Coronary artery (tissue), 2 donors: ENCODE data around the gene PC.

ENCODE experiments used
- DNase-seq: peaks from one replicate; pipeline ENCODE4 v3.0.0-alpha.2; 2017; ENCODE audit warnings: low spot score
- H3K27ac ChIP-seq, 2 donors: fragments of 200-600 bp; sonication (generic); one replicate each; pipeline ENCODE4 v1.5.1; 2016 to 2019
- H3K4me3 ChIP-seq: fragments of 200-600 bp; sonication (generic); 2 replicates; pipeline ENCODE4 v1.5.1; 2016; ENCODE audit warnings: mild to moderate bottlenecking, moderate library complexity
- CTCF ChIP-seq: fragments of 200-600 bp; sonication (generic); IDR thresholded peaks from one replicate; pipeline ENCODE4 v1.5.1; 2019; ENCODE audit warnings: antibody characterized with exemption

The PC gene

GRCh38 chr11:66953081-66953833 is 4.9 kb downstream of the PC start:
- no peak overlapping the region for H3K27ac ChIP-seq
- DNase-seq, result no peak
- H3K4me3 ChIP-seq, result no peak overlapping the region
- TF ChIP-seq CTCF, result no peak

- no peak overlapping the region for H3K4me3 ChIP-seq
- H3K27ac ChIP-seq, result no peak overlapping the region
- DNase-seq, result no peak
- no peak for TF ChIP-seq CTCF
Observed at GRCh38 chr11:66951927-66952337, 6.3 kb downstream of the PC start.

DNA sequence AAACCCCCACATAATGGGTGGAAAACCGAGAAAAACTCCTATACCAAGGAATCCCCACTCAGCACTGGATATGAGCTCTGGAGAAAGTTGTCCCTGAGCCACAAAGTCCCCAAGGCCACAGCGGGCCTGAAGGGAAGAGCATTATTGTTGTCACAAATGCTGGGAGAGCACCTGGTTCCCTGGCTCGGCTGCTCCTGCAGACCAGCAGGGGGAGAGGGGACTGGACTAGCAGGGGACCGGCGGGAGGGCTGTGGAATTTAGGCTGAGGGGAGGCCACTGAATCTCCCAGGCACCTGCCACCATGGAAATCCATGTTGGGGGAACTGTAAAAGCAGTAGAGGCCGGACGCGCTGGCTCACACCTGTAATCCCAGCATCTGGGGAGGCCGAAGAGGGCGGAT is 7.0 kb downstream of the PC start:
- no peak for TF ChIP-seq CTCF
- H3K27ac ChIP-seq, result no peak overlapping the region
- no peak for DNase-seq
- H3K4me3 ChIP-seq, result no peak overlapping the region

- Histone ChIP-seq H3K27ac (peak overlapping the region in 1 of 2 donors; percentile 47), H3K4me3 (no peak overlapping the region)
- no peak for TF ChIP-seq CTCF
- peak; percentile 78 for DNase-seq
Observed at GRCh38 chr11:66950112-66950535, 8.1 kb downstream of the PC start.

- no peak for DNase-seq
- no peak for TF ChIP-seq CTCF
Observed at GRCh38 chr11:66938582-66939135, 19.5 kb downstream of the PC start.

DNA sequence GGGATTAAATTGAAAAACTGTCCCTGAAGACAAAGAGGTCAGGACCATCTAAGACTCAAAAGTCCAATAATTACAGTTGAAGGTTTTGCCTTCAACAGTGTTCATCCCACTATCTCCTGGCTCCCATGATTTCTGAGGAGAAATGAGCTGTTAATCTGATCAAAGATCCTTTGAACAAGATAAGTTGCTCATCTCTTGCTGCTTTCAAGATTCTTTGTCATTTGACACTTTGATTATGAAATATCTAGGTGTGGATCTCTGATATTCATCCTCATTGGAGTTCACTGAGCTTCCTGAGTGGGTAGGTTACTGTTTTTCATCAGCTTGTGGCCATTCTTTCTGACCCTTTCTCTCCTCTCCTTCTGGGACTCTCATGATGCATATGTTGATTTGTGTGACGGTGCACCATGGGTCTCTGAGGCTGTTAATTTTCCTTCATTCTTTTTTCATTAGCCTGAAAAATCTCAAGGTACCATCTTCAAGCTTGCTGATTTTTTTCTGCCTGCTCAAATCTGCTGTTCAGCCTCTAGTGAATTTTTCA is 20.9 kb downstream of the PC start:
- DNase-seq, result no peak
- TF ChIP-seq CTCF, result no peak
- Histone ChIP-seq H3K27ac (no peak overlapping the region), H3K4me3 (no peak overlapping the region)

More at GRCh38 chr11:66938582-66939135, 19.5 kb downstream of the PC start:
- Histone ChIP-seq H3K4me3 (no peak overlapping the region), H3K27ac (no peak overlapping the region)

DNA sequence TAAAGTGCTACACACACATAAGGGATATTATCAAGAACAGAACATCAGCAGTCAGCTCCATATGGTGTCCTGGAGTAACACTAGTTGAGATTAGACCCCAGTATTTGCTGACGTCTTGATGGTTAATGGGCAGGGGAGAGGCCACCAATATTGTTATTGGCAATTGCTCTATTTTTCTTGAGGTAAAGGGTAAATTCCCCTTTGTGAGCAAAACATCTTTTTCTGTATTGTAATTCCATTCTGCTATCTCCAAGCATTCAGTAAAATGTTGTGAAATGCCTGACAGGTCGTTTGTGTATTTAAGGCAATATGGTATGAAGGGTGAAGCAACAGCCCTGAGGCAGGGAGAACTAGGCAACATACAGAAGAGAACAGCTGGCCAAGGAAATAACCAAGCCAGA is 21.9 kb downstream of the PC start:
- TF ChIP-seq CTCF, result no peak
- no peak for DNase-seq
- H3K27ac ChIP-seq, result no peak overlapping the region
- H3K4me3 ChIP-seq, result no peak overlapping the region
